ENCODE results near the gene CNOT10.

The CNOT10 gene

GRCh38 chr3:32696523-32696922 lies 11.5 kb downstream of the CNOT10 start:
- TF ChIP-seq CTCF (IDR thresholded peaks at IDR 0.05; ENCODE audit: low read depth, low read length): no peak
- H3K4me3 ChIP-seq (ENCODE audit: low read depth, low read length): no peak overlapping the region

- TF ChIP-seq CTCF (IDR thresholded peaks at IDR 0.05; ENCODE audit: low read depth, low read length): no peak
- H3K4me3 ChIP-seq (ENCODE audit: low read depth, low read length): no peak overlapping the region
Measured at GRCh38 chr3:32698506-32698905, 13.5 kb downstream of the CNOT10 start.

GRCh38 chr3:32699429-32699828 lies 14.4 kb downstream of the CNOT10 start:
- H3K4me3 ChIP-seq (ENCODE audit: low read depth, low read length): no peak overlapping the region
- no peak for TF ChIP-seq CTCF (IDR thresholded peaks at IDR 0.05; ENCODE audit: low read depth, low read length)

- TF ChIP-seq CTCF (IDR thresholded peaks at IDR 0.05; ENCODE audit: low read depth, low read length): no peak
- no peak overlapping the region for H3K4me3 ChIP-seq (ENCODE audit: low read depth, low read length)
Measured at GRCh38 chr3:32700244-32700643, 15.3 kb downstream of the CNOT10 start.

- H3K4me3 ChIP-seq (ENCODE audit: low read depth, low read length): no peak overlapping the region
- TF ChIP-seq CTCF (IDR thresholded peaks at IDR 0.05; ENCODE audit: low read depth, low read length): no peak
Measured at GRCh38 chr3:32703491-32703972, 18.5 kb downstream of the CNOT10 start.

GRCh38 chr3:32705232-32705631 lies 20.2 kb downstream of the CNOT10 start:
- H3K4me3 ChIP-seq (ENCODE audit: low read depth, low read length): no peak overlapping the region
- no peak for TF ChIP-seq CTCF (IDR thresholded peaks at IDR 0.05; ENCODE audit: low read depth, low read length)

- H3K4me3 ChIP-seq (ENCODE audit: low read depth, low read length): no peak overlapping the region
- TF ChIP-seq CTCF (IDR thresholded peaks at IDR 0.05; ENCODE audit: low read depth, low read length): no peak
Measured at GRCh38 chr3:32706348-32707025, 21.5 kb downstream of the CNOT10 start.

All from WI38 (cell line).